Cardiac septum (tissue), 1 donor: ENCODE measurements around the gene SMTNL1. TPM values are rescaled to one million over a fixed set of nuclear protein-coding genes. Genes with fewer than 3 reads are reported as not detected.

Source experiments
- DNase-seq: peaks from one replicate; pipeline ENCODE4 v3.0.0-alpha.2; 2020; ENCODE audit warnings: low spot score
- intact Hi-C: fragments of 100-400 bp; cut with DNase I; formaldehyde crosslinking; loops from one replicate; pipeline ENCODE4 v1.14.0; 2022
- long read RNA-seq: library from polyadenylated mRNA; unstranded; transcript quantifications from one replicate; pipeline ENCODE4 v2.0.0, GENCODE V29; 2021
- total RNA-seq: library from RNA; stranded (reverse); fragmentation: NEBNext Ultra II Directional; extraction: Animal tissue kit (Norgen Biotek cat#: 25700); gene quantifications from one replicate; pipeline ENCODE4 v1.2.1, GENCODE V29; 2021
- donor health status: DM: no; HTN: no; CAD: no.

The SMTNL1 gene
- not detected for total RNA-seq
- long read RNA-seq, result 0 reads

- no peak for DNase-seq
- intact Hi-C loops, result no loop called here
Measured at GRCh38 chr11:57536947-57537619, at the start of gene SMTNL1. TSS of gene SMTNL1 (plus strand) at chr11:57537595. CDS start at chr11:57542643, 5,048 bp downstream.

- intact Hi-C loops, result no loop called here
- no peak for DNase-seq
Measured at GRCh38 chr11:57487920-57488659, 49.3 kb upstream of the SMTNL1 start.

GRCh38 chr11:57490456-57491248 is 46.7 kb upstream of the SMTNL1 start:
- intact Hi-C loops, result loop anchor here (10.0 kb wide), 1 partner anchor 154 kb away; the partner anchor contains the start of gene YPEL4

GRCh38 chr11:57491371-57492061 is 45.9 kb upstream of the SMTNL1 start:
- DNase-seq, result no peak
- intact Hi-C loops, result loop anchor here (10.0 kb wide), 1 partner anchor 153 kb away; the partner anchor contains the start of gene YPEL4

More at GRCh38 chr11:57490456-57491248, 46.7 kb upstream of the SMTNL1 start:
- DNase-seq, result no peak

- intact Hi-C loops, result loop anchor here (1.0 to 10.0 kb wide), 2 partner anchors 33 to 151 kb away; partner anchors contain the start of gene YPEL4
- no peak for DNase-seq
Measured at GRCh38 chr11:57493507-57494503, 43.6 kb upstream of the SMTNL1 start.

- no peak for DNase-seq
- intact Hi-C loops, result loop anchor here (10.0 kb wide), 1 partner anchor 149 kb away; the partner anchor contains the start of gene YPEL4
Measured at GRCh38 chr11:57496109-57496820, 41.1 kb upstream of the SMTNL1 start.

GRCh38 chr11:57497303-57498247 is 39.8 kb upstream of the SMTNL1 start:
- DNase-seq, result no peak
- intact Hi-C loops, result loop anchor here (10.0 kb wide), 1 partner anchor 147 kb away; the partner anchor contains the start of gene YPEL4

GRCh38 chr11:57498540-57498939 is 38.9 kb upstream of the SMTNL1 start:
- no peak for DNase-seq
- intact Hi-C loops, result loop anchor here (10.0 kb wide), 1 partner anchor 146 kb away; the partner anchor contains the start of gene YPEL4

GRCh38 chr11:57499413-57499982 is 37.9 kb upstream of the SMTNL1 start:
- peak; percentile 99 for DNase-seq
- intact Hi-C loops, result loop anchor here (10.0 kb wide), 1 partner anchor 145 kb away; the partner anchor contains the start of gene YPEL4

- intact Hi-C loops, result loop anchor here (10.0 kb wide), 1 partner anchor 145 kb away; the partner anchor contains the start of gene YPEL4
- DNase-seq, result no peak
Measured at GRCh38 chr11:57499983-57500461, 37.4 kb upstream of the SMTNL1 start.

GRCh38 chr11:57500515-57500914 is 36.9 kb upstream of the SMTNL1 start:
- intact Hi-C loops, result no loop called here
- no peak for DNase-seq

GRCh38 chr11:57500926-57501325 is 36.5 kb upstream of the SMTNL1 start:
- no peak for DNase-seq
- intact Hi-C loops, result no loop called here

GRCh38 chr11:57501953-57502352 is 35.4 kb upstream of the SMTNL1 start:
- intact Hi-C loops, result no loop called here
- DNase-seq, result no peak

GRCh38 chr11:57502376-57502775 is 35.0 kb upstream of the SMTNL1 start:
- intact Hi-C loops, result no loop called here
- DNase-seq, result no peak

GRCh38 chr11:57502870-57503269 is 34.5 kb upstream of the SMTNL1 start:
- intact Hi-C loops, result no loop called here

GRCh38 chr11:57504511-57504910 is 32.9 kb upstream of the SMTNL1 start:
- DNase-seq, result no peak
- intact Hi-C loops, result no loop called here

More at GRCh38 chr11:57502870-57503269, 34.5 kb upstream of the SMTNL1 start:
- no peak for DNase-seq
